Neural cell (in vitro differentiated cells): Measurements from ENCODE around the gene AFF3.

ENCODE experiments used
- EP300 ChIP-seq: fragments of 450-650 bp; conservative IDR thresholded peaks from 2 replicates; pipeline ENCODE4 v1.6.1; 2014; ENCODE audit warnings: antibody characterized with exemption, mild to moderate bottlenecking, moderate library complexity; ENCODE audit not compliant: poor library complexity, severe bottlenecking
- EZH2 ChIP-seq: fragments of 200-600, 300-800 bp; shearing (Covaris generic), sonication (generic); IDR thresholded peaks from 2 replicates; pipeline ENCODE4 v1.6.1; 2014; ENCODE audit warnings: antibody characterized with exemption, low read length, borderline replicate concordance, mild to moderate bottlenecking; ENCODE audit not compliant: insufficient read depth, poor library complexity, severe bottlenecking
- MXI1 ChIP-seq: fragments of 450-650 bp; conservative IDR thresholded peaks from 2 replicates; pipeline ENCODE4 v1.6.1; 2014; ENCODE audit warnings: antibody characterized with exemption, mild to moderate bottlenecking; ENCODE audit not compliant: poor library complexity, severe bottlenecking

GRCh38 chr2:100161945-100162620, 19.7 kb upstream of the AFF3 start:
- TF ChIP-seq EZH2: no peak
- TF ChIP-seq EP300: no peak
- no peak for TF ChIP-seq MXI1
